T-helper 2 cell (primary cell): Measurements from ENCODE around the gene SSU72.
"Not testable (repeated sequence)": the region's sequence is repeated elsewhere in the genome, so short reads cannot be mapped to it uniquely, and the experiment has no call there.

Source experiments
- DNase-seq, 5 experiments: peaks; one replicate each; pipeline versions ENCODE4 v3.0.0 to v3.0.0-alpha.2; 2012 to 2022

The SSU72 gene

GRCh38 chr1:1494311-1494710 lies 80.4 kb downstream of the SSU72 start:
- DNase-seq = not testable (repeated sequence)
